Measurements from ENCODE around the gene KCNG2.
"Not testable (repeated sequence)": the region's sequence is repeated elsewhere in the genome, so short reads cannot be mapped to it uniquely, and the experiment has no call there.

KCNG2 gene

GRCh38 chr18:79797518-79798345 lies at the start of gene KCNG2:
Gene KCNG2, plus strand, starts transcription at chr18:79797938. Its CDS starts 65,730 bp downstream, at chr18:79863668.
- no peak for DNase-seq

- no peak for DNase-seq
Observed at GRCh38 chr18:79748321-79749180, 49.2 kb upstream of the KCNG2 start.

DNA sequence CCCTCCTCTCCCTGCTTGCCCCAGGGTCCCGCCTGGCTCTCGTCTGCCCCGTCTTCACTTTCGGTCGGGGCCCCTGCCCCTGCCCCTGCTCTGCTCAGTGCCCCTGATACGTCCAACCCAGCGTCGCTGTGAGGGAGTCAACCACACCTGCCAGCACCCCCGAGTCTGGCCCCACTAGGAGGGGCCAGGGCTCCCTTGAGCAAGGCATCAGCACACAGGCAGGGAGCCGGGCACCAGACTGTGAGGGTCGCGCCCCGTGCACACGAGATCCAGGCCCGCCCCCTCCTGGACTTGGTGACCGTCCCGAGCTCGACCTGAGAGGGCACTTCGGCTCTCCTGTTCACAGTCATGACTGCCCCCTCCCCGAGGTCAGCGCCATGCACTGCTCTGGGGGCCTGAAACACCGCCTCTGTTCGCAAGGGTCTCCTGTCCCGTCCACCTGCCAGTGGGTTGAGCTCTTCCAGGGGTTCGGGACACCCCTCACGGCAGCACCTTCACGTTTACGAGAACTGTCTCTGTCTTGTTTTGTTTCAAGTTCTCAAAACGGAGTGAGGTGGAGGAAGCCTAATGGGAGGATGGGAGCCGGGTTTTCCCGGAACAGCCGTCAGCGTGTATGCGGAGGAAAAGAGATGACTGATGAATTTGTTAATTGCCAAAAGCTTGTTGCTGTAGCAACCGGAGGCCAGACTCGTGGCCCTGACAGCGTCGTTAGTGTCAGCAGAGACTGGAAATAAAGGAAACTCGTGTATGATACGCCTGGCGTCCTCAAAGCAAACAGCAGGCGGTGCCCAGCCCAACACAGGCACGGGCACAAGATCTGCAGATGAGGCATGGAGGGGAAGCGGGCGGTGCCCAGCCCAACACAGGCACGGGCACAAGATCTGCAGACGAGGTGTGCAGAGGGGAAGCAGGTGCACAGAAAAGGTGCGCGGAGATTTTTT lies 48.2 kb upstream of the KCNG2 start:
- DNase-seq = no peak

- no peak for DNase-seq
Observed at GRCh38 chr18:79750980-79751571, 46.7 kb upstream of the KCNG2 start.

- not testable (repeated sequence) for DNase-seq
Observed at GRCh38 chr18:79751918-79752578, 45.7 kb upstream of the KCNG2 start.

DNA sequence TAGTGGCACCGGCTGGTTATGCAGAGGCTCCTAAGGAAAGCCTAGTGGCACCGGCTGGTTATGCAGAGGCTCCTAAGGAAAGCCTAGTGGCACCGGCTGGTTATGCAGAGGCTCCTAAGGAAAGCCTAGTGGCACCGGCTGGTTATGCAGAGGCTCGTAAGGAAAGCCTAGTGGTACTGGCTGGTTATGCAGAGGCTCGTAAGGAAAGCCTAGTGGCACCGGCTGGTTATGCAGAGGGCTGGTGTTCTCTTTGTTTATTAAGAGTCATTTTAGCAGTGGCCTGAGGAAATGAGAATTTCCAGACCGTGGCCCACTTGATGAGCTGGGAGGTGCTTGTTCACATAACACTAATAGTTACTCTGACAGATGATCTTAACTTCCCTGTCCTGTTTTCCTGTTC lies 44.8 kb upstream of the KCNG2 start:
- not testable (repeated sequence) for DNase-seq

DNA sequence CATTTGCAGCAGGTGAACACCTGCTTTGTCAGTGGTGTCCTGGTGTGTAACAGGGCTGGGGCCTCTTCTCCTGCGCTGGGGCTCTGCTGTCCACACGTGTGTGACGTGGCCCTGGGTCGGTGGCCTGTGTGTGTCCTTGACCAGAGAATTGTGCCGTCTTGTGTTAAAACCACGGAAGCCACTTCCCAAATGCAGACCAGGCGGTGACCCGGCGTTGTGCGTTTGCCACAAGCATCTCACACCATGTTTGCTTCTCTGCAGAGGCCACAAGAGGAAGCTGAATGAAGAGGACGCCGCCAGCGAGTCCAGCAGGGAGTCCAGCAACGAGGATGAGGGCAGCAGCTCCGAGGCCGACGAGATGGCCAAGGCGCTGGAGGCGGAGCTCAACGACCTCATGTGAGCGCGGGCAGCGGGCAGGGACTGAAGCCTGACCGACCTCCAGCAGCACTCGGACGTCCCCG lies 44.3 kb upstream of the KCNG2 start:
- DNase-seq = no peak

DNA sequence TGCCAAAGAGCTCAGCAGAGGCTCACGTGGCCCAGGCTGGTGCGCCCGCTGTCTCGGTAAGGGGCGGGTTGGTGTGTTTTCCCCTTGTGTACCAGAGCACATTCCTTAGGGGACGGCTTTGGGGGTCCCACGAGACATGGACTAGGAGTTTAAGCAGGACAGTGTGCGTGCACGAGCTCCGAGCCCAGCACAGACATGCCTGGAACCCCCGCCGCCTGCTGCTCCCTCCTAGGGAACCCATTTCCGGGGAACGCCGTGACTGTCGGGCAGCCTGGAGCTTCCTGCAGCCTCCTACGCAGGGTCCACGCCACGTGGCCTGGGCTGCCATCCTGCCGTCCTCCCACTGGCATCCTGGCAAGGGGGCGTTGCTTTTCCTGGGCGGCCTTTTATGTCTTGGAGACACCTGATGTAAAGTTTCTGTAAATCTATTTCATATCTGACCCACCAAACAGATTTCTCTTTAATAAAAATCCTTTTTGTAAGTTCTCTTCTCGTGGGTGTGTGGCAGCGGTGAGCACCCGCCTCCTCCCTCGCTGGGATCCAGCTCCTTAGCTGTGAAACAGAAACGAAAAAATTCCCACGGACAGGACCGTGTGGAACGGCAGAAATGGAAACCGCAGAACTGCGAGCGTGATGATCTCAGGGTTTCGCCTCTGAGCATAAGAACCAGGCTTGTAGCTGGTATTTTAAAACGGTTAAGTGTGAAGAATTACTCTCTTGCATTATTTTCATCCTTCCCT lies 43.5 kb upstream of the KCNG2 start:
- no peak for DNase-seq

GRCh38 chr18:79754831-79755351 lies 42.8 kb upstream of the KCNG2 start:
- DNase-seq = no peak

GRCh38 chr18:79755496-79756142 lies 42.1 kb upstream of the KCNG2 start:
- DNase-seq = no peak

- no peak for DNase-seq
Observed at GRCh38 chr18:79756143-79756500, 41.6 kb upstream of the KCNG2 start.

DNA sequence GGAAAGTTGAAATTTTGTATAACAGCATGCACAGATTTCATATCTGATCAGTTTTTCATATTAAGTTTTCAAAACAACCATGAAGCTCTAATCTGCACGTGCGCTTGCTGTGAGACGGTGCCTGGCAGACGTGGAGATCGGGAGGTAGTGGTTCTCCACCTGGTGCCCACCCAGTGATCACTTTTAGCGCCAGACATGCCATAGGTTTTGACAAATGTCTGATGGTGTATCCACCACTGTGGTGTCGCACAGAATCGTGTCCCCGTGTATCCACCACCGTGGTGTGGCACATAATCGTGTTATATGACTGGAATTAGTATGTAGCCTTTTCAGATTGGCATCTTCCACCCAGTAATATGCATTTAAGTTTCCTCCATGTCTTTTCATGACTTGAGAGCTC lies 40.9 kb upstream of the KCNG2 start:
- DNase-seq = no peak

- no peak for DNase-seq
Observed at GRCh38 chr18:79760348-79760747, 37.4 kb upstream of the KCNG2 start.

DNA sequence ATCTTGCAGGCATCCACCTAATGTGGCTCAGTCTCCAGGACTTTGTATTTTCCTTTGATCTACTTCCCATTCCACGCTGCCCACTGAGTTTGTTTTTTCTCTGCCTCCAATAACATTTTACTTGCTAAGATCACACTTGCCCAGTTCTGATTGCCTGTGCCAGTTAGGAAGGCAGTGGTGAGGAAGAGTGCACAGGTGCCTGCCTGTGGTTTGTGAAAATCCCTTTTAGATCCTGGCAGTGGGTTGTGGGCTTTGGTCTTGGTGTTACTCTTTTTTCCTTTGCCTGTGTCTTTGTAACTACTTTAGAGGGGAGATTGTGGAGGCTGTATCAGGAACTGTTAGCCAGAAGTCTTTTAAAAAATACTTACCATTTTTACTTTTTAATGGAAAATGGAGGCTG lies 36.9 kb upstream of the KCNG2 start:
- no peak for DNase-seq

- no peak for DNase-seq
Observed at GRCh38 chr18:79763407-79763806, 34.3 kb upstream of the KCNG2 start.

DNA sequence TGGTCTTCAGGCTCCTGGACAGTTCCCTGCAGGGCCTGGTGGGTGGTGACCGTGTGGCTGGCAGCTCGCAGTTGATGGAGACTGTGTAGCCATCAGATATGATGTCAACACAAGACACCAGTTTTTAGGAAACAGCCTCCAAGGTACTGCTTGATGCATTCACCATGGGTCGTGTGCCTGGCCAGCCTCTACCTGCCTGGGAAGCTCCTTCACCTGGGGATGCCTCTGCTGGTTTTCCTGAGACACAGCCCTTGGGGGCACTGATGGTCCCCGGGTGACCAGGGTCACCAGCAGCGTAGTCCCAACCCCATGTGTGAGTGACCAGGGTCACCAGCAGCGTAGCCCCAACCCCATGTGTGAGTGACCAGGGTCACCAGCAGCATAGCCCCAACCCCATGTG lies 33.6 kb upstream of the KCNG2 start:
- no peak for DNase-seq

GRCh38 chr18:79765491-79766245 lies 32.1 kb upstream of the KCNG2 start:
- no peak for DNase-seq

GRCh38 chr18:79766308-79766707 lies 31.4 kb upstream of the KCNG2 start:
- no peak for DNase-seq

- DNase-seq = no peak
Observed at GRCh38 chr18:79768745-79769144, 29.0 kb upstream of the KCNG2 start.
